ENCODE data around the gene MRPL44.

- TF ChIP-seq CTCF (IDR thresholded peaks at IDR 0.05 in 4 of 5, conservative IDR thresholded peaks at IDR 0.05 in 1 of 5) = no peak
- no peak for TF ChIP-seq POLR2A (IDR thresholded peaks at IDR 0.05)
Measured at GRCh38 chr2:223959688-223960087, 2.4 kb downstream of the MRPL44 start.
